GM19328 (cell line): ENCODE measurements around the gene OSER1.
"Not testable (repeated sequence)": the region's sequence is repeated elsewhere in the genome, so short reads cannot be mapped to it uniquely, and the experiment has no call there.

Experiments used
- ATAC-seq: cut with Tn5 transposase; IDR thresholded peaks from one replicate; pipeline ENCODE4 v1.9.1; 2021; ENCODE audit warnings: mild to moderate bottlenecking, moderate library complexity; ENCODE audit not compliant: unreplicated experiment

The OSER1 gene

DNA sequence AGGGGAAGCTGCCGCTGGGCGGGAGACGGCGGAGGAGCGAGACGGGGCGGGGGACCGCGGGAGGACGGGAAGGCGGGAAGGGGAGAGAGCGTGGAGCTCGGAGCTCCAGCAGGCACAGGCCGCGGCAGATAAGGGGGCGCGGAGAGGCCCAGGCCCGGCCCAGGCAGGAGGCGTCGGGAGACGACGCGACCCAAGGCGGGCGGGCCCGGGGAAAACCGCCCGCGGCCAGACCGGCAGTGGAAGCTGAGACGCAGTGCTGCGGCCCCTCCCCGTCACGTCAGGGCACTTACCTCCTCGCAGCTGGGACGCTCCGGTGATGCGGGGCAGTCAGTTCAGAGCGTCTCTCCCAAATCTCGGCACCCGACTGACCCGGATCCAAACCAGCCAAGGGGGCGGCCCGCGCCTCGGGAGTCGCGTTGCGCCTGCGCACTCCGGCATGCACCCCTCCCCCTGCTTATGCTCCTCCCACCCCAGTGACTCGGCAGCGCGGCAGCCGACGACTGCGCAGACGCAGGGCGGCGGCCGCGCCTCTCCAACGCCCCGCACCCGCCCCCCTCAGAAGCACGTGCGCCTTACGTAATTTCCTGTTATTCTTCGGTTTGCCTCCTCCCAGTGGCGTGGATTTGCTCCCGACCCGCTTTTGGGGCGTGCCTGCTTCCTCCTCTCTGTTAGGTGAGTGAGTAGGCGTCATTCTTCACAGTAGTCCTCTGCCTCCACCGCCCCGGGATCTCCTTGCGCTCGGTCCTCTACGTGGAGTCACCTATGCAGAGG lies at the start of gene OSER1:
TSS of gene OSER1 (minus strand) at position 366 of the 771 bp plus-strand sequence. CDS start 3,814 bp downstream, outside the sequence.
- ATAC-seq: peak; percentile 76

DNA sequence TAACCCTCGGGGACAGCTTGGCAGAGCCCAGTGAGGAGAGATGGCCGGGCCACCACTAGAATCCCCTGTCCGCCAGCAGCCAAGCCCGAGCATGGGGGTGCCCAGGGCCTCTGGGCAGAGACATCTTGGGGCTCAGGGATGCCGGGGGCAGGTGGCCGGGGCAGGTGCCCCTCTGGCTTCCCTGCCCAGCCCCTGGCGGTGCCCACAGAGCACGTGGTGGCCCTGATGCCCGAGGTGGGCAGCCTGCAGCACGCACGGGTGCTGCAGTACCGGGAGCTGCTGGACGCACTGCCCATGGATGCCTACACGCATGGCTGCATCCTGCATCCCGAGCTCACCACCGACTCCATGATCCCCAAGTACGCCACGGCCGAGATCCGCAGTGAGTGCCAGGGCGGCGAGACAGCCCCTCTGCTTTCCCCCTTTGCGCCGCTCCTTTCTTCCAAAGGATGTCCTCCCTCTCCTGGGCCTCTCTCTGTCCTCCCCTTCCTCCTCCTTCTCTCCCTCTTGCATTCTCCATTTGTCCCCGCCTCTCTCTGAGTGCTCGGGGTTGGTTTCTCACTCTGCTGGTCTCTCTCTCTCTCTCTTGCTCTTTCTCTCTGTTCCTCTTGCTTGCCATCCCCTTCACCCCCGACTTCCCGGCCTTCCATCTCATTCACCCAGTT lies 47.8 kb upstream of the OSER1 start:
- no peak for ATAC-seq

DNA sequence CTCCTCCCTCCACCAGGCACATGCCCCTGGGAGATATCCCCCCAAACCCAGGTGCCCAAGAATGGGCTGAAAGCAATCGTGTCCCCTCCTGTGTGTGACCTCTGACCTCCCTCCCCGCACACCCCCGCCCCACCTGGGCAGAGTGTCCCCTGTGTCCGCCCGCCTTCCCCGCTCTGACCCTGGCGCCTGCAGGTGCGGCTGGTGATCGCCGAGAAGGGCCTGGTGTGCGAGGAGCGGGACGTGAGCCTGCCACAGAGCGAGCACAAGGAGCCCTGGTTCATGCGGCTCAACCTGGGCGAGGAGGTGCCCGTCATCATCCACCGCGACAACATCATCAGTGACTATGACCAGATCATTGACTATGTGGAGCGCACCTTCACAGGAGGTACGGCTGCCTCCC lies 46.4 kb upstream of the OSER1 start:
- no peak for ATAC-seq

DNA sequence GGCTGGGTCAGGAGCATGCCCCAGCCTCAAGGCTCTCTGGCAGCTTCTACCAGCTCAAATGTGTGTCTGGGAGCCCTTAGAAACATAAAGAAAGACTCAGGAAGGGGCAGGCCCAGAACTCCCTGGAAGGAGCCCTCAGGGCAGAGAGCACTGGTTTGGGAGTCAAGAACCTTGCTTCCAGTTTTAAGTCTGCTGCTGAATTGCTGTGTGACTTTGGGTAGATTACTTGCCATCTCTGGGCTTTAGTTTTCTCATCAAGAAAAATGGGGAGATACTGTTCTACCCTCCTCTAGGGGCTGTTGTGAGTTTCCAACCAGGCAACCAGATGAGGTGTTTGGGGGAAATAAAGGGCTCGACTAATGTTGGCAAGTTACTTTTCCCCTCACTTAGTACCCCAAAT lies 45.4 kb upstream of the OSER1 start:
- no peak for ATAC-seq

DNA sequence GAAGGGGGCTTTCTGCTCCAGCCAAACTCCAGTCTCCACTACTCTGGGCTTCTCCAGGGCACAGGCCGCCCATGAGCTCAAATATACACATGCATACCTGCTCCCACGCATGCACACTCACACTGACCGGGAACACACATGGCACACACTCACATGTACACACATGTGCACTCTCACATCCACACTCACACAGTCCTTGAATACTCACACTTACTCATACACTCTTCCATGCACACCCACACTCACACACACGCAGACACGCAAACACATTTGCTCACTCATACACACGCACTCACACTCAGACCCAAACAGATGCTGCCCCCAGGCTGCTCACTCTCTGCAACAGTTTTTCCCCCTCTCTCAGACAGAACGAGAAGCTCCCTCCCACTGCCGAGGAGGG lies 43.5 kb upstream of the OSER1 start:
- ATAC-seq: no peak

DNA sequence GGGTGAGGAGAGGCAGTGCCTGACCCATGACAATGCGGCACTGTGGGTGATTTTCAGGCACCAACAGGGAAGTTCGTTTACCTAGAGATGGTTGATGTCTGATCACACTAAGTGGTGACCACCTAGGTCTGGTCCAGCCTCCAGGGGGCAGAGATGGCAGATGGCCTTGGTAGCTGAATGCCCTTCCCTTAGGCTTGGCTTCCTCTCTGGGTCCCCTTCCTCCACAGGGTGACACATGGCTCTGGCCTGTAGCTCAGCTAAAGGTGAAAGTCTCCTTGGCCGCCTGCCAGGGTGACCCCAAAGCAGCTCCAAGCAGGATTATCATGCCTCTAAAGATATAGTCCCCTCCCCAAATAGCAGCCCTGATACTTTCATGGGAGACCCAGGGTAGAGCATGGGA lies 43.0 kb upstream of the OSER1 start:
- no peak for ATAC-seq

DNA sequence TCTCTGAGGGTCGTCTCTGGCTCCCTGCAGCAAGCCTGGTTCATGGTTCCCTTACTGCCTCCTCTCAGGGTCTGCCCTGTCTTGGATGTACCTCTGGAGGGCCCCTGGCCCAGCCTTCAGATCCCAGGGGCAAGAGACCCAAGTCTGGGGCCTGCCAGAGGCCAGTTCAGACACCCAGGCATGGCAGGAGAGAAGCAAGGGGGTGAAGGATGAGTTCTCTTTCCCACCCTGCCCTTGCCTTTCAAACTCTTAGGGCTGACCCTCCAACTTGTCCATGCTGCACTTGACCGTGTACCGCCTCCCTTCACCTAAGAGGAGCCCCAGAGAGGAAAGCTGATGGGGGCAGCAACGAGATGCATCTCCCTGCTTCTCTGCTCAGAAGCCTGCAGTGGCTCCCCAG lies 40.7 kb upstream of the OSER1 start:
- ATAC-seq: no peak

DNA sequence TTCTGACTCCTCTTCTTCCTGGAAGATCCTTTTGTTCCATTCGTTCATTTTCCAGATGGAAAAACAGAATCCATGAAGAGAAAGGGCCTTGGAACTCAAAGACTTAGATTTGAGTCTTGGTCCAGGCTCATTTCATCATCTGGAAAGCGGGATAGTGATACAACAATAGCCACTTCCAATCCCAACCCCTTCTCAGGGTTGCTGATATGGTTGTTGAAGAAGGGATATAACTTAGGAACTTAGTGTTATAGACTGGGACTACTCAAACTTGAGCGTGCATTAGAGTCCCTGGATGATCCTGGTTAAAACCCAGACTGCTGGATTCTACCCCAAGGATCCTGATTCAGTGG lies 37.8 kb upstream of the OSER1 start:
- no peak for ATAC-seq

DNA sequence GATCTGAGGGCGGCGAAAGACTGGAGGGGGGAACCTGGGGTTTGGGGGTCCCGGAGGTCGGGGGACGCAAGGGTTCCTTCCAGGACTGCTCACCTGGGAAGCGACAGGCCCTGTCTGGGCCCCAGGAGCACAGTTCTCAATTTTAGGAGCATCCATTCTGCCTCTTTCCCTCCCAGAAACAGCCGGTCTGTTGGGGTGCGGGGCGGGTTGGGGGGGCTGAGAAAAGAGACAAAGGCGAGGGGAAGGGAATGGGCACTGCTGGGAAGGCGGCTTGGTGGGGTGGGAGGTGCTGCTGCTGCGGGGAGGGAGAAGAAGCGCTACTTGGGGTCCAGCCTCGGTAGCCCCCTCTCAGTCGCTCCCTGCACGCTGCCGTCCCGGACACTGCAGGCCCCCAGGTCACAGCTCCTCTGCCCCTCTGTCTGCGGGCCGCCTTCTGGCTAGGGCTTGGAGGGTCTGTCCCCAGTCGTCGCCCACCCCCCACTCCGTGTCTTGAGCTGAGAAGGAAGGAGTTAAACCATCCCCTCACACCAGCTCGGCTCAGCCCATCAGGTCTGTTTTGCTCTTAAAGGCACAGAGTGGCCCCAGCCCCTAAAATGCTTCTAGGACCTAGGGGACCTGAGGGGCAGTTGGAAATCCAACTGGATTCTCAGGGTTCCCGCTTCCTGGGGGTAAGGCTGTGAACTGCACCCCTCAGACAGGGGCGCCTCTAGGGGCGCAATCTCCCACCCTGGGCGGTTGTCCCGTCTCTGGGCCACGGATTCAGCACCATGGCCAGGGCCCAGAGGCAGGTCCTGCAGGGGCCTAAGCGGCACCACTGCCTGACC lies 37.2 kb upstream of the OSER1 start:
- no peak for ATAC-seq

DNA sequence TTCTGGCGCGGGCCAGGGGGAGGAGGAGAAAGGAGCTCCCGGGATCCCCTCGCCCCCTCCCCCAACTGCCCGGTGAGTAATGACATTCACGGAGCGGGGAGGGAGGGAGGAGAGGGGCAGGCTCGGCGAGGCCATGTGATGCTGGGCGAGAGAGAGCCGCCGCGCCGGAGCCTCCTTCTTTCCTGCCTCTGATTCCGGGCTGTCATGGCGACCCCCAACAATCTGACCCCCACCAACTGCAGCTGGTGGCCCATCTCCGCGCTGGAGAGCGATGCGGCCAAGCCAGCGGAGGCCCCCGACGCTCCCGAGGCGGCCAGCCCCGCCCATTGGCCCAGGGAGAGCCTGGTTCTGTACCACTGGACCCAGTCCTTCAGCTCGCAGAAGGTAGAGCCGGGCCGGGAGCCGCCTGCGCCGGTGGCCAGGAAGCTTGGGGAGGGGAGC lies 36.6 kb upstream of the OSER1 start, which contains the start of gene GDAP1L1:
TSS of gene GDAP1L1 (plus strand) at position 178 of the 441 bp plus-strand sequence. CDS start at position 205, 27 bp downstream.
- ATAC-seq: no peak

DNA sequence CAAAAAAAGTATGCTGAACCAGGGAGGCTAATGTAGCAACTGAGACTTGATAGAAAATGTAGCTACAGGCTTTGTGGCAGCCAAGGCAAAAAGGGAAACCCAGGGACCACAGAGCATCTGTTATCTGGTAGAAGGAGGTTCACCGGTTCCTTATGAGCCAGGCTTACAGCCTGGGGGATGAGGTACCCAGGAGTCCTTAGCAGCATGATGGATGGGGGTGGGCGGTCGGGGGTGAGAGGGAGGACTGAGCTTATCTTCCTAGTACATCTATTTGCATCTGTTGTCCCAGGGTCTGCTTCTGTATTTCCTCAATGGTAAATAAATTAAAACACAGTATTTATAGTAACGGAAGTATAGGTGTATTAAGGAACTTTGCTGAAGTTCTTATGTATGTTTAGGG lies 35.4 kb upstream of the OSER1 start:
- ATAC-seq: no peak

DNA sequence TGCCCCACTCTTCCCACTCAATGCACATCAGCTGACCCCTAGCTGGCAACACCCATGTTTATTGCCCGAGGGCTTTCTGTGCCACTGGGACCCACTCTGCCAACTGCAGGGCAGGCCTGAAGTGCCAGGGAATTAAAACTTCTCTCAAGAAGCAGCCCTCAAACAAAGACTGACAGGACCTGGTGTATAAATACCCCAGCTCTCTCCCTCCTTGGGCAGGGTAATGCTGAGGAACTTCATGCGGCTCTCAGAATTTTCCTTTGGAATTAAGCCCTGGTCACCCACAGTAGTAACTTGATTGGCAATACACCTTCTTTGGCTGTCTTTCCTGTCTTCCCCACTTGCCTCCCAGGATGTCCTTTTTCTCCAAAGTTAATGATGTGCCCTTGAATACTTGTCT lies 31.2 kb upstream of the OSER1 start:
- ATAC-seq: no peak

DNA sequence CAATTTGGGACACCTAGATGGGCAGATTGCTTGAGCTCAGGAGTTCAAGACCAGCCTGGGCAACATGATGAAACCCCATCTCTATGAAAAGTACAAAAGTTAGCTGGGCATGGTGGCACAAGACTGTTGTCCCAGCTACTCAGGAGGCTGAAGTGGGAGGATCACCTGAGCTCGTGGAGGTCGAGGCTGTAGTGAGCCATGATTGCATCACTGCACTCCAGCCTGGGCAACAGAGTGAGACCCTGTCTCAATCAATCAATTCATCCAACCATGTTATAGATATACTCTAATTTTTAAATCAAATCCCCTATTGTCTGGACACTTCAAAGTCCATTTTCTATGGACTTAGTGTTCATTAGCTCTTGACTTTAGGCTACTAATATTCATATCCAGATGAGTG lies 26.3 kb upstream of the OSER1 start:
- ATAC-seq: not testable (repeated sequence)

DNA sequence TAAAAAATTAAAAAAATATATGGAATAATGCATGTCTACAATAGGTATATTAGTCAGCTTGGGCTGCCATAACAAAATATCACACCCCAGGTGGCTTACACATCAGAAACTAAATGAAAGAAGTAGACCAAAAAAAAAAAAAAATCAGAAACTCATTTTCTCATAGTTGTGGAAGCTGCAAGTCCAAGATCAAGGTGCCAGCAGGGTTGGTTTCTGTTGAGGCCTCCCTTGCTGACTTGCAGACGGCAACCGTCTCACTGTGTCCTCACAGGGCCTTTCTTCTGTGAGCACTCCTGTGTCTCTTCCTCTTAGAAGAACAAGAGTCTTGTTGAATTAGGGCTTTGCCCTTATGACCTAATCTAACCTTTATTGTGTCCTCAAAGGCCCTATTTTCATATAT lies 25.1 kb upstream of the OSER1 start:
- ATAC-seq: no peak

DNA sequence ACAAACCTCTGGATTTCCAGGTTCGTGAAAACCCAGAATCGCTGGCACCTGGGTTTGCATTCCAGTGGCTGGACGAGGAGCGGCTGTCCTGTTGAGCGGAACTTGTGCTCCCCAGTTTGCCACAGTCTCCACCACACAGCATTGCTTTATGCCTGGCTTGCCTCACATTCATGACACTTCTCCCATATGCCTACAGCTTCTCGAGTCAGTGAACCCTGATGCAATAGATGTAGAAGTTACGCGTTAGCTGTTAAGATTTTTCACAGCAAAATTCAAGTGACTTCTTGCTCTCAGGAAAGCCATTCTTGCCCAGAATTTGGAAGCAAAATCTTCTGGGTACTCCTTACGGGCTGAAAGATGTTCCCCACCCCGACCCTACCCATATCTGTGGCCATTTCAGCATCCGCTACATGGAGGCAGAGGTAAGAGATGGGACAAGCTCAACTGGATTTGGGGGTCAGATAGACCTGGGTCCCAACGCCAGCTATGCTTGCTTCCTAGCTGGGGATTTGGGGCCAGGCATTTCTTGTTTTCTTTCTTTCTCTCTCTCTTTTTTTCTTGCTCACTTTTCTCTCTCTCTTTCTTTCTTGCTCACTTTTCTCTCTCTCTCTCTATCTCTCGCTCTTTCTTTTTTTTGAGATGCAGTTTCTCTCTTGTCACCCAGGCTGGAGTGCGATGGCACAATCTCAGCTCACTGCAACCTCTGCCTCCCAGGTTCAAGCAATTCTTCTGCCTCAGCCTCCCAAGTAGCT lies 24.2 kb upstream of the OSER1 start:
- no peak for ATAC-seq

DNA sequence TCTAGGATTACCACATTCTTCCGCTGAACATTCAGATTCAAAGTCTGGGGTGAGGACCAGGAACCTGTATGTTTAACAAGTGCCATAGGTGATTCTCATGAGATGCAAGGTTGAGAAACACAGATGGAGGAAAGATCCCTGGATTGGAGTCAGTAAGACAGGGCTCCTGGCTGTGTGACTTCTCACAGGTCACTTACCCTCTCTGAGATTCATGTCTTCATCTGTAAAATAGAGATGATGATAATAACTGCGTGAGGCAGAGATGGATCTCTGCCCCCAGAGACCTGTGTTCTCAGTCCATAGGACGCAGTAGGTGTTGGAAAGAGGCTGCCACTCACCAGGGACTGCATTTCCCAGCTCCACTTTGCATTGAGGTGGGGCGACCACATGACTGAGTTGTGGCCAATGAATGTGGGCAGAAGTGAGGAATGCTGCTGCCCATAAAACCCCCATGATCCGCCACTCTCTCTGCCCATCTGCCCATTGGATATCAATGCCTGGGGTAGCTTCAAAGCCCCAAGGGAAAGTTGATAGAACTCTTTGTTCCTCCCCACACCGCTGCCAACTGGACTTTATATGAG lies 23.0 kb upstream of the OSER1 start:
- no peak for ATAC-seq

DNA sequence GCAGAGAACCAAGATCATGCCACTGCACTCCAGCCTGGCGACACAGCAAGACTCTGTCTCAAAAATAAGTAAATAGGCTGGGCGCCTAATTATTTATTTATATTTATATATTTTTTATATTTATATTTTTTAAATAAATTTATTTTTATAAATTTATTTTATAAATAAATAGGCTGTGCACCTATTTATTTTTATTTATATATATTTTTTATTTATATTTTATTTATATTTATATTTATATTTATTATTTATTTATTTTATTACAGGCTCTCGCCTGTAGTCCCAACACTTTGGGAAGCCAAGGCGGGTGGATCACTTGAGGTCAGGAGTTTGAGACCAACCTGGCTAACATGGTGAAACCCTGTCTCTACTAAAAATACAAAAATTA lies 21.9 kb upstream of the OSER1 start:
- not testable (repeated sequence) for ATAC-seq

DNA sequence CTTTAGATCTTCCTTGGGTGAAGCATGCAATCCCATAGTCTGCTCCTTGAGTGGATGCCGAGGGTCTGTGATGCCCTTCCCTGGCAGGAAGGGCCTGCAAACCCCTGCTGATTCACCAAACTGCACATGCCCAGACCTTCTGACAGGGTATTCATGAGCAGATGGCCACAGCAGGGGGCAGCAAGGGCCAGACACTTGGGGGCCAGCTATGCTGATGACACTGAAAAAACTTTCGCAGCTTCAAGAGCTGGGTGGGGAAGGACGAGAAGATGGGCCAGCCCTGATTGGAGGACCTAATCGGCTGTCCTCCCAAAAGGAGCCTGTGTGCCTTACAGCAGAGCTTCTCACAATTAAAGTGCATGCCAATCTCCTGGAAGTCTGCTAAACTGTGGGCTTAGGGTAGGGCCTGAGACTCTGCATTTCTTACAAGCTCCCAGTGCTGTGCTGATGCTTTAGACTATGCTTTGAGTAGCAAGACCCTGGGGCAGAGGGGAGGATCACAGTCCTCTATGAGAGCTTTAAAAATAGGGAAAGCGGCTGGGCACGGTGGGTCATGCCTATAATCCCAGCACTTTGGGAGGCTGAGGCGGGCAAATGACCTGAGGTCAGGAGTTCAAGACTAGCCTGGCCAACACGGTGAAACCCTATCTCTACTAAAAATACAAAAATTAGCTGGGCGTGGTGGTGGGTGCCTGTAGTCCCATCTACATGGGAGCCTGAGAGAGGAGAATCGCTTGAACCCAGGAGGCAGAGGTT lies 21.3 kb upstream of the OSER1 start:
- no peak for ATAC-seq

DNA sequence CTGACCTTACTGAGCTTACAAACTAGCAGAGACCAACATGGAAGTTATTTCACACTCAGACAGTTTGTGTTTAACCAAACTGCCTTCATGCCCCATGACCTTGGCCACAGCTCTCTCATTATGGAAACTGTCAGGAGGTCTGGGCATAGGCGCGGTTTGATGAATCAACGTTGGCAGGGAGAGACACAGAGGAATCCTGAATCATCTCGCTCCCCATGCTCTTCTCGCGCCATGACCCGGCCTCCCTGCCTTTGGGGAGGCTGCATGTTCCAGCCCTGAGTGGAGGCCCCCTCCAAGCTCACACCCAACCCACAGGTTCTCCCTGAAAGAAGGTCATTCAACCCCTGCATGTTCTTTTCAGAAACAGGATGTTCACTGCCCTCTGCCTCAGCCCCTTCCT lies 20.6 kb upstream of the OSER1 start:
- no peak for ATAC-seq
